ES-I3 (cell line): ENCODE results near the gene FHIT.

ENCODE experiments used
- H3K36me3 ChIP-seq: 2 replicates; pipeline ENCODE4 v1.6.1; 2013; ENCODE audit warnings: mild to moderate bottlenecking, low read length, control low read depth, moderate library complexity; ENCODE audit not compliant: insufficient read depth
- H3K4me1 ChIP-seq: 2 replicates; pipeline ENCODE4 v1.6.1; 2013; ENCODE audit warnings: mild to moderate bottlenecking, control low read depth, low read length; ENCODE audit not compliant: insufficient read depth
- H3K9ac ChIP-seq: 2 replicates; pipeline ENCODE4 v1.6.1; 2013; ENCODE audit warnings: low read depth, mild to moderate bottlenecking, low read length, moderate library complexity
- H3K9me3 ChIP-seq: 2 replicates; pipeline ENCODE4 v1.6.1; 2013; ENCODE audit warnings: mild to moderate bottlenecking, low read length, moderate library complexity; ENCODE audit not compliant: control insufficient read depth, insufficient read depth

Gene FHIT

GRCh38 chr3:60531759-60532158 is 719.5 kb downstream of the FHIT start:
- Histone ChIP-seq H3K9ac (no peak overlapping the region), H3K9me3 (no peaks in the 10 kb centered on the region)

DNA sequence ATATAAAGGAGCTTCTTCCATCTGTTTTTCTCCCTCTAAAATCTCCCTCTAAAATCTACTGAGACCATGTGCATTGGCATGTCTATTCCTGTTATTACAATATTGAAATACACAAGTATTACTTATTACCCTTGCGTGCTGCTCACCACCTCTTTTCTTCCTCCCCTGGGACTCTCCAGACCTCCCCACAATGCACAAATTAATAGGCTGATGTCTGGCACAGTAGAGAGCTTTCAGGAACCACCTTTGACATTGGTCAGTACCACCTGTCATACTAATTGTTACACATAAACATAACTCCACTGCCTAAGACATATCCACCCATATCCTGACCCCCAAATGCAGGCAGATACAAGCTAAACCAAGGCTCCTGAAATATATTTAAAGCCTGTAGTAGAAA is 722.6 kb downstream of the FHIT start:
- Histone ChIP-seq H3K36me3 (no peaks in the 10 kb centered on the region), H3K9ac (no peak overlapping the region), H3K4me1 (no peaks in the 10 kb centered on the region), H3K9me3 (no peaks in the 10 kb centered on the region)

More at GRCh38 chr3:60531759-60532158, 719.5 kb downstream of the FHIT start:
- Histone ChIP-seq H3K36me3 (no peaks in the 10 kb centered on the region), H3K4me1 (no peaks in the 10 kb centered on the region)

- Histone ChIP-seq H3K9ac (no peak overlapping the region), H3K9me3 (no peaks in the 10 kb centered on the region; the same call in none of the 2 replicates), H3K4me1 (no peaks in the 10 kb centered on the region), H3K36me3 (no peaks in the 10 kb centered on the region)
Measured at GRCh38 chr3:60523536-60523935, 727.7 kb downstream of the FHIT start.

DNA sequence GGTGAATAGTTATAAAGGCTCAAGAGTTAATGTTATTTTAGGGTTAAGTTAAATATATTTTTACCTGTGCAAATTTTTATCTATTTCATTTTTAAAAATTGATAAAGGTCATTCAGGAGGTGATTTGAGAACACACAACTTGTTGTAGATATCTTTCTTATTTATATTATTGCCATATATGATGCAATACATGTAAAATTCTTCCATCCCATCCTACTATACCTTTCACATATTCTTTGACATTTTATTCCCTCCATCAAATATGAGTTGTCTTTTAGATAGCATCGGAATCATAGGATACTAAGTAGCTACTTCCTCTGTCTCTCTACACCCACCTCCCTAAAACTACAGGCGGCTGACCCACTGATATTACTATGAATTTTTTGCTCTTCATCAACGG is 734.1 kb downstream of the FHIT start:
- no peak overlapping the region for H3K9ac ChIP-seq
- no peaks in the 10 kb centered on the region for H3K36me3 ChIP-seq
- no peaks in the 10 kb centered on the region for H3K4me1 ChIP-seq
- no peaks in the 10 kb centered on the region for H3K9me3 ChIP-seq

- H3K9ac ChIP-seq: no peak overlapping the region
- H3K36me3 ChIP-seq: no peaks in the 10 kb centered on the region
- H3K4me1 ChIP-seq: no peaks in the 10 kb centered on the region
- no peaks in the 10 kb centered on the region for H3K9me3 ChIP-seq
Measured at GRCh38 chr3:60514866-60515265, 736.4 kb downstream of the FHIT start.

DNA sequence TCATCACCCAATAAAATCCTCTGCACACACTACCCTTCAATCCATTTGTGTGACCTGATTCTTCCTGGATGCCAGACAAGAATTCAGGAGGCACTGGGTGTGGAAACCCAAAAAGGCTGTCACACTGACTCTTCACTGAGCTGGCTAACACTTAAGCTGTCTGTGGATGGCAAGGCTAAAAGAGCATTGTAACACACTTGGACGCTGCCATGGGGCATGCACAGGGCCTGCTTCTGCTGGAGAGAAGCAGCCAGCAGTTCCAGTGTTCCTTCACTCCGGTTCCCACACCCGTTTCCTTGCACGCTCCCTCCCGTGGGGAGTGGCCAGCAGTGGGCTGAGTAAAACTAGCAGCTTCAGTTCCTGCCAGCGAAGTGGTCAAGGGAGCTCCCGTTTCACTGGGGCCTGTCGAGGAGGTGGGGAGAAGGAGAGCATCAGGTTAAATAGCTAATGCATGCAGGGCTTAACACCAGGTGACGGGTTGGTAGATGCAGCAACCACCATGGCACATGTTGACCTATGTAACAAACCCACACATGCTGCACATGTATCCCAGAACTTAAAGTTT is 737.1 kb downstream of the FHIT start:
- Histone ChIP-seq H3K9ac (no peak overlapping the region), H3K4me1 (no peaks in the 10 kb centered on the region), H3K36me3 (no peaks in the 10 kb centered on the region), H3K9me3 (no peaks in the 10 kb centered on the region)

GRCh38 chr3:60513241-60513640 is 738.0 kb downstream of the FHIT start:
- H3K9ac ChIP-seq: no peak overlapping the region
- H3K9me3 ChIP-seq: no peaks in the 10 kb centered on the region
- no peaks in the 10 kb centered on the region for H3K4me1 ChIP-seq
- no peaks in the 10 kb centered on the region for H3K36me3 ChIP-seq

GRCh38 chr3:60512506-60512905 is 738.7 kb downstream of the FHIT start:
- H3K9me3 ChIP-seq: no peaks in the 10 kb centered on the region
- H3K4me1 ChIP-seq: no peaks in the 10 kb centered on the region
- H3K36me3 ChIP-seq: no peaks in the 10 kb centered on the region
- no peak overlapping the region for H3K9ac ChIP-seq

DNA sequence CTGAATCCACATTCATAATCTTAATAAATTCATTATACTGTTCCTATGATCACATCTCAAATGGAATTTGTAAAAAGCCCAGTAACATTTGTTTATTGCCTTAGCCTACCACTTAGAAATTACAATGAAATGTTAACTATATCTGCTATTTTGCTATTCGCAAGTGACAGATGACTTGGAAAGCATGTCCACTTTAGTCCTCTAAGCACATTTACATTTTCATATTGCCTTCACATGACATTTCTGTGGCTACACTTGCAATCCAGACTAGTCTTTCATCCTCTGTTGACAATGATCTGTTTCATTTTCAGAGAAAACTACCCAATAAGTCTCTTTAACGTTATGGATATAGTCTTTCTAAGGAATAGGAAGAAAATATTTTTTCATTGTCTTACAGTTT is 741.8 kb downstream of the FHIT start:
- Histone ChIP-seq H3K9me3 (no peaks in the 10 kb centered on the region), H3K36me3 (no peaks in the 10 kb centered on the region), H3K9ac (no peak overlapping the region), H3K4me1 (no peaks in the 10 kb centered on the region)

GRCh38 chr3:60504827-60505457 is 746.3 kb downstream of the FHIT start:
- Histone ChIP-seq H3K4me1 (no peaks in the 10 kb centered on the region), H3K9ac (no peak overlapping the region), H3K36me3 (no peaks in the 10 kb centered on the region), H3K9me3 (no peaks in the 10 kb centered on the region)

- no peaks in the 10 kb centered on the region for H3K36me3 ChIP-seq
- H3K9ac ChIP-seq: no peak overlapping the region
- H3K4me1 ChIP-seq: no peaks in the 10 kb centered on the region
- H3K9me3 ChIP-seq: no peaks in the 10 kb centered on the region
Measured at GRCh38 chr3:60501314-60501713, 749.9 kb downstream of the FHIT start.

DNA sequence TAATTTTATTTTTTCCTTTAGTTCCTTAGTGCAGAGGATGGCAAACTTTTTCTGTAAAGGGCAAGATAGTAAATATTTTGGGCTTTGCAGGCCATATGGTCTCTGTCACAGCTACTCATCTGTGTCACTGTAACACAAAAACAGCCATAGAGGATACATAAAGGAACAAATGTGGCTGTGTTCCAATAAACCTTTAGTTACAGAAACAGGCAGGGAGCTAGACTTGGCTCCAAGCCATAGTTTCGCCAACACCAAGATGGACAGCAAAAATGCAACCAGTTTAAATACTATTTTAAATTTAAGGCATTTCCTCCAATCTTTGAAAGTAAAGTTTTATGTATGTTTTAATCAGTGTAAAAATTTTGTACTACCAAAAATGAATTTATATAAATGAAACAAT is 753.4 kb downstream of the FHIT start:
- Histone ChIP-seq H3K9me3 (no peaks in the 10 kb centered on the region), H3K4me1 (no peaks in the 10 kb centered on the region), H3K9ac (no peak overlapping the region), H3K36me3 (no peaks in the 10 kb centered on the region)

DNA sequence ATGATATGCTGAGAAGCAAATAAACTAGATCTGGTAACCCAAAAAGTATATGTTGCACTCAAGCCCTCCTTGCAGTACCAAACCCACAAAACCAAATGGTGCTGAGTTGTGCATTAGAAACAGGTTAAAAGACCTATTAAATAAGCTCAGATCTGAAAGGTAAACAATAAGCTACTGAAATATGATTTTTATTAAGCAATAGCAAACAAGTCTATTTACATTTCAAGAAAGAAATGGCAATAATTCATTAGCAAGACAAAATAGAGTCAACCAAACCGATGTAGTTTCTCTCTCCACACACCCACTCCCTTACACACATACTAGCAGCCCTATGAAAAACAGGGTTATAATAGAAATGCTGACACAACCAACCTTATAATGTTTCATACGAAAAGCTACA is 760.3 kb downstream of the FHIT start:
- no peaks in the 10 kb centered on the region for H3K4me1 ChIP-seq
- H3K9ac ChIP-seq: no peak overlapping the region
- no peaks in the 10 kb centered on the region for H3K9me3 ChIP-seq
- no peaks in the 10 kb centered on the region; the same call in 1 of the 2 replicates for H3K36me3 ChIP-seq

DNA sequence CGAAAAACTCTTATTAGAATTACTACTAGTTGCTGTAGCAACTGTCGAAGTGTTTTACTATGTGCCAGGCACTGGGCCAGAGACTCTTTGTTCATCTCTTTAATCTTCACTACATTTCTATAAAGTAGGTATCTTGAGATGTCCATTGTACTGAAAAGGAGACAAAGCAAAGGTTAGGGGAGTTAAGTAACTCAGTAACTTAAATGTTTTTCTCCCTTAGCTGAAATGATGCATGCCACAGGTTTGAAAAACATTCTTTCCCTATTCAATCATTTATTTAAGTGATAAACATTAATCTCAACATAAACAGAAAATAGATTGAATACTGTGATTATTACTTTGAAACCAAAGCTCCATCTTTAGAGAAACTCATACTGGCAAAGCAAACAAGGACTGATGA is 776.2 kb downstream of the FHIT start:
- no peaks in the 10 kb centered on the region for H3K36me3 ChIP-seq
- H3K4me1 ChIP-seq: peaks cover 4% of the 10 kb centered on the region; the same call in 1 of the 2 replicates
- no peak overlapping the region for H3K9ac ChIP-seq
- no peaks in the 10 kb centered on the region; the same call in none of the 2 replicates for H3K9me3 ChIP-seq

DNA sequence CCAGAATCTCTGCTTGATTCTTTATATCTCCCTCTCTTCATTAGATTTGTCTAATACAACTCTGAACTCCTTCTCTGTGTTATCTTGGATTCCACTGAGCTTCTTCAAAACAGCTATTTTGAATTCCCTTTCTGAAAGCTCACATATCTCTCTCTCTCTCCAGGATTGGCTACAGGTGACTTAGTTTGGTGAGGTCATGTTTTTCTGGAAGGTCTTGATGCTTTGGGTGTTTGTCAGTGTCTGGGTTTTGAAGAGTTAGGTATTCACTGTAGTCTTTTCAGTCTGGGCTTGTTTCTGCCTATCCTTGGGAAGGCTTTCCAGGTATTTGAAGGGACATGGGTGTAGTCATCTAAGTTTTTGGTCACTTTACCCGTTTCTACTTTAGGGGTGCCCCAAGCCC is 781.8 kb downstream of the FHIT start:
- peaks cover 4% of the 10 kb centered on the region; the same call in 1 of the 2 replicates for H3K4me1 ChIP-seq
- H3K9ac ChIP-seq: no peak overlapping the region
- H3K9me3 ChIP-seq: no peaks in the 10 kb centered on the region
- H3K36me3 ChIP-seq: no peaks in the 10 kb centered on the region
